GM13976 (cell line): ENCODE measurements around the gene MED15.

Source experiments
- DNase-seq: peaks from one replicate; pipeline ENCODE4 v3.0.0; 2012; ENCODE audit warnings: low spot score
- in situ Hi-C: fragments of 300-500 bp; cut with MboI; formaldehyde crosslinking; loops from one replicate; pipeline ENCODE4 v1.12.0; 2022; ENCODE audit warnings: low sequenced_read_pairs, mixed read lengths, inconsistent platforms; ENCODE audit not compliant: unreplicated experiment
- TF ChIP-seq, protein P1 (sequence below): IDR thresholded peaks from 2 replicates; pipeline ENCODE4 v1.5.1; 2012; ENCODE audit warnings: borderline replicate concordance, mild to moderate bottlenecking; ENCODE audit not compliant: insufficient read depth; ENCODE audit errors: extremely low read depth, missing control alignments, control extremely low read depth

The MED15 gene

DNA sequence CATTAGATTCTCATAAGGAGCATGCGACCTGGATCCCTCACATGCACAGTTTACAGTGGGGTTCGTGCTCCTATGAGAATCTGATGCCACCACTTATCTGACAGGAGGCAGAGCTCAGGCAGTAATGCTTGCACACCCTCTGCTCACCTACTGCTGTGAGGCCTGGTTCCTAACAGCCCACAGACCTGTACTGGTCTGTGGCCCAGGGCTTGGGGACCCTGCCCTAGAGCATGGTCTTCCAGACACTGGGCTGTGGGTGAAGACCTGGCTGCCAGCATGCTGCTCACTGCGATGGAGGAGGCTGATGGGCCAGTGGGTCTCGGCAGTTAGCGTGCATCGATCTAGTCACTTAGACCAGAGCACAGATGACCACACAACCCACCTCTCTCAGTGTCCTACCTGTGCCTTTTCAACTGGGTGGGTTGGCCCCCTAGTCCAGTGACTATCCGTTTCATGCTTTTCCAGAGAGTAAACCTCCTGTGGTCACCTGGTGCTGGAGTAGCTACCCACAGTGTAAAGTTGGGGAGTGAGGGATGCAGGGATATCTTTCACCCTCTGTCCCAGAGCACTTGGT lies 21.1 kb downstream of the MED15 start:
- in situ Hi-C loops, result no loop called here
- no peak for DNase-seq
- TF ChIP-seq, protein P1, sequence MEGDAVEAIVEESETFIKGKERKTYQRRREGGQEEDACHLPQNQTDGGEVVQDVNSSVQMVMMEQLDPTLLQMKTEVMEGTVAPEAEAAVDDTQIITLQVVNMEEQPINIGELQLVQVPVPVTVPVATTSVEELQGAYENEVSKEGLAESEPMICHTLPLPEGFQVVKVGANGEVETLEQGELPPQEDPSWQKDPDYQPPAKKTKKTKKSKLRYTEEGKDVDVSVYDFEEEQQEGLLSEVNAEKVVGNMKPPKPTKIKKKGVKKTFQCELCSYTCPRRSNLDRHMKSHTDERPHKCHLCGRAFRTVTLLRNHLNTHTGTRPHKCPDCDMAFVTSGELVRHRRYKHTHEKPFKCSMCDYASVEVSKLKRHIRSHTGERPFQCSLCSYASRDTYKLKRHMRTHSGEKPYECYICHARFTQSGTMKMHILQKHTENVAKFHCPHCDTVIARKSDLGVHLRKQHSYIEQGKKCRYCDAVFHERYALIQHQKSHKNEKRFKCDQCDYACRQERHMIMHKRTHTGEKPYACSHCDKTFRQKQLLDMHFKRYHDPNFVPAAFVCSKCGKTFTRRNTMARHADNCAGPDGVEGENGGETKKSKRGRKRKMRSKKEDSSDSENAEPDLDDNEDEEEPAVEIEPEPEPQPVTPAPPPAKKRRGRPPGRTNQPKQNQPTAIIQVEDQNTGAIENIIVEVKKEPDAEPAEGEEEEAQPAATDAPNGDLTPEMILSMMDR, result no peak

DNA sequence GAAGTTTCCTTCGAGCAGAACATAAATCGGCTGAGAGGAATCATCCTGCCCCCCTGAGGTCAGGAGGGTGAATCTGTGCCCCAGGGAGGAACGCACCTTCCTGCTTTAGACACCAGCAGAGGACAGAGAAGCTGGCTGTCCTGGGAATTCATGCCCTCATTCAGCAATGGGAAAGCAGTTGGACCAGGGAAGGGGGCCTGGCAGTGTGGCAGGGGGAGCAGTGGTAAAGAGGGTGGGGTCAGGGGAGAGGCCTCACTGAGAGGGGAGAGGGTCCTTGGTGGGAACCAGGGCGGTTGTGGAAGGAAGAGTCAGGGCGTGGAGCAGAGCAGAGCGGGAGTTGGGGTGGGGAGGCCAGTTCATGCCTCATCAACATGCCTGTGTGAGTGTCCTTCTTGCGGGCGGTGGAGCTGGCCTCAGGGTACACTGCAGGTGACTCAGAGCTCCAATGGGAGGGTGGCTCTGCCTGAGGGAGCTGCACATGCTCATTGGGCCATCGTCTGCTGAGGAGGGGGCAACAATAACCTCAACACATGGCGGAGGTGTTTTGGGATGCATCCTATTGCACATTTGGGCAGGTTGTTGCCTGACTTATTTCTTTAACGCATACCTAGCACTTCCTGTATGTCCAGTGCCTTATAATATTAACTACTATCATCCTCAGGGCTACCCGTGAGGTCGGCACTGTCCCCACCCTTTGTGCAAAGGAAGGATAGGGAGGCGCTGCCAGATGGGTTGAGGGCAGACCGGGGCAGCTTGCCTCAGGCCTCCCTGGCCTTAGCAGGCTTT lies 23.2 kb downstream of the MED15 start:
- no peak for DNase-seq
- in situ Hi-C loops, result no loop called here
- TF ChIP-seq, protein P1, result no peak

DNA sequence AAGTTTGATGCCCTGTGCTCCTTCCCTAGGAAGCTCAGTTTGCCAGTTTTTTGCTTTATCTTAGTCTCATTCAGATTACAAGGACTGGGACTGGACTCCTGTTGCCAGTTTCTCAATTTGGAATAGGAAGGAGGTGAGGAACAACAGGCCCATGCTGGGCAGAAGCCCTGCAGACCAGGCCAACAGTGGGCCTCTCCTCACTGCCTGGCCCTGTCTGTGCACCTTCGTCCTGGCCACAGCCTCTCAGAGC lies 23.7 kb downstream of the MED15 start:
- in situ Hi-C loops, result no loop called here
- TF ChIP-seq, protein P1, result no peak
- DNase-seq, result no peak

DNA sequence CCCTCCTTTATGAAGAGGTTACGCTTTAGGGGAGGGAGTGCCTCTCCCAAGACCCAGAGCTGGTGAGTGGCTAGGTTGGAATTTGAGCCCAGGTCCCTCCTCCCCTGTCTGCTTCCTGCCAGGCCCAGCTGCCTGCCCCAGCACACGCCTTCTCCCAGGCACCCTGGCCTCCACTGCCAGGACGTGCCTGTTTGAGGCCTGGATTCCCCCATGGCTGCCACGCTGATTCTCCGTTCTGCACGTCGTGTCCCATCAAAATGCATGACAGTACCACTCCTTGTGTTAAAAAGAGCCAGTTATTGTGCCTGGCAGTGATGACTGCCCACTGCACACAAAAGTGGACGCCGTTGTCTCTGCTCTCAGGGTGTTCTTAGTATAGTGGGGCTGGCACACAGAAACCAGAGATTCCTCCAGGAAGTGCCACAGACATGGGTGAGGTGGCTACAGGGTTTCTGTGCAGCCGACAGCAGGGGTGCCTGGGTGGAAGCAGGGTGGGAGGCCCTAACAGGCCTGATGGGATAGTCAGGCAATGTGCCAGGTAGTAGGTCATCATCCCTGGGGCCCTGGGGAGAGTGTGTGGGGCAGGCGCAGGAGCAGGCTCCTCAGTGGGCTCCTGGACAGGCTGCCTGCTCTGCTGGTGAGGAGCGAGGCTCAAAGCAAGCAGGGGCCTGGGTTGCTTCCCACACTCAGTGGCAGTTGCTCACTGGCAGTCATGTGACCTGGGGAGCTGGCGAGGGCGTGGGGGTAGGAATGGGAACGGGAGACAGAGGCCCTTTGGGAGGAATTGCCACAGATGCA lies 24.2 kb downstream of the MED15 start:
- in situ Hi-C loops, result no loop called here
- TF ChIP-seq, protein P1, result no peak
- no peak for DNase-seq

DNA sequence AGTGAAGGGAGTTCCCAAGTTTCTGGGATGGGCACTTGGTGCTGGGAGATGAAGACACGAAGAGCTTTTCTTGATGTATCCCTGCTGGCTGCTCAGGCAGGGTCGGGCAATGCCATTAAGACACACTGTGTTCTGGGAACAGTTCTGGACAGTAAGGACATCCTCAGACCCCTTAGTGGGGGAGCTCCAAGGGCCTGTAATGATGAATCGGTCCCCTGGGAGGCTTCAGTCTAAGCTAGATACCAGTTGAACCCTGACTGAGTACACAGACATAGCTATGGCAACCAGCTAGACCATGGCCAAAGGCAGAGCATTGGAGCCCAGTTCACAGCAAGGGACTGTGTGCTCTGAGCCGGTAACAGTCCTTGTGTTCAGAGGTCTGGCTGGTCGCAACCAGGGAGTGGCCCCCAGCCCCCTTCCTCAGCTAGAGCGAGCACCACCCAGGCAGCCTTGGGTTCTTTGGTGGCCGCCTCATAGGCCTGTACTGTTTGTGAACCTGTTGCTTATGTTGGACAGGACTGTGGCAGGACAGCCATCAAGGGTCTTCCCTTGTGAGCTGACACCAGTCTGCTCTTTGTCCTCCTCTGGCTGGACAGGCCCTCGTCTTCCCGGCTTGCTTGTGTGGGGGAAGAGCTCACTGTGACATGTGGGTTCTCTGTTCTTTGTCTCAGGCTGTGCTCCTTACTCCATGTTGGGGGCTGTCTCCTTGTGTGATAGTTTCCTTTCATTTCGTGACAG lies 25.0 kb downstream of the MED15 start:
- in situ Hi-C loops, result no loop called here
- TF ChIP-seq, protein P1, result no peak
- DNase-seq, result no peak
